SK-N-SH treated with all-trans-retinoic acid at 6 μM for 48 hours (cell line): Measurements from ENCODE around the gene NUP210.

Experiments used
- ARNTL ChIP-seq: fragments of 450-650 bp; formaldehyde crosslinking; IDR thresholded peaks from 2 replicates; pipeline ENCODE4 v1.5.0; 2020; ENCODE audit warnings: low read depth, mild to moderate bottlenecking, moderate library complexity, borderline replicate concordance
- GLIS3 ChIP-seq: fragments of 250-450 bp; sonication (Bioruptor Pico); IDR thresholded peaks from 2 replicates; pipeline ENCODE4 v1.5.0; 2020; ENCODE audit warnings: mild to moderate bottlenecking, moderate library complexity
- PATZ1 ChIP-seq: fragments of 250-450 bp; sonication (Bioruptor Pico); IDR thresholded peaks from 2 replicates; pipeline ENCODE4 v1.8.0; 2020; ENCODE audit warnings: mild to moderate bottlenecking, moderate library complexity, borderline replicate concordance
- PPARA ChIP-seq: fragments of 250-450 bp; sonication (Bioruptor Pico); IDR thresholded peaks from 2 replicates; pipeline ENCODE4 v1.5.0; 2020; ENCODE audit warnings: mild to moderate bottlenecking, borderline replicate concordance
- RARB ChIP-seq: fragments of 250-450 bp; sonication (Bioruptor Pico); IDR thresholded peaks from 2 replicates; pipeline ENCODE4 v1.8.0; 2021; ENCODE audit warnings: mild to moderate bottlenecking, moderate library complexity
- ZFP3 ChIP-seq: fragments of 250-450 bp; sonication (Bioruptor Pico); IDR thresholded peaks from 2 replicates; pipeline ENCODE4 v1.5.0; 2020; ENCODE audit warnings: mild to moderate bottlenecking, moderate library complexity
- ZNF565 ChIP-seq: fragments of 450-650 bp; formaldehyde crosslinking; conservative IDR thresholded peaks from 2 replicates; pipeline ENCODE4 v1.5.0; 2020; ENCODE audit warnings: low read depth, mild to moderate bottlenecking, moderate library complexity
- ZNF70 ChIP-seq: fragments of 450-650 bp; formaldehyde crosslinking; IDR thresholded peaks from 2 replicates; pipeline ENCODE4 v1.5.0; 2020; ENCODE audit warnings: mild to moderate bottlenecking, moderate library complexity
- TF ChIP-seq, protein P1 (sequence below): fragments of 250-450 bp; sonication (Bioruptor Pico); IDR thresholded peaks from 2 replicates; pipeline ENCODE4 v1.5.1; 2020; ENCODE audit warnings: low read depth, mild to moderate bottlenecking, moderate library complexity

GRCh38 chr3:13347390-13347950 lies 72.7 kb downstream of the NUP210 start:
- TF ChIP-seq ZFP3 (no peak), PPARA (CRISPR knock-in tag) (no peak), RARB (CRISPR knock-in tag) (no peak), ZNF70 (CRISPR knock-in tag) (no peak), ARNTL (CRISPR knock-in tag) (no peak), GLIS3 (CRISPR knock-in tag) (no peak), PATZ1 (no peak), ZNF565 (no peak)
- TF ChIP-seq, protein P1, sequence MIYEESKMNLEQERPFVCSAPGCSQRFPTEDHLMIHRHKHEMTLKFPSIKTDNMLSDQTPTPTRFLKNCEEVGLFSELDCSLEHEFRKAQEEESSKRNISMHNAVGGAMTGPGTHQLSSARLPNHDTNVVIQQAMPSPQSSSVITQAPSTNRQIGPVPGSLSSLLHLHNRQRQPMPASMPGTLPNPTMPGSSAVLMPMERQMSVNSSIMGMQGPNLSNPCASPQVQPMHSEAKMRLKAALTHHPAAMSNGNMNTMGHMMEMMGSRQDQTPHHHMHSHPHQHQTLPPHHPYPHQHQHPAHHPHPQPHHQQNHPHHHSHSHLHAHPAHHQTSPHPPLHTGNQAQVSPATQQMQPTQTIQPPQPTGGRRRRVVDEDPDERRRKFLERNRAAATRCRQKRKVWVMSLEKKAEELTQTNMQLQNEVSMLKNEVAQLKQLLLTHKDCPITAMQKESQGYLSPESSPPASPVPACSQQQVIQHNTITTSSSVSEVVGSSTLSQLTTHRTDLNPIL (CRISPR knock-in tag) = no peak
